ENCODE results near the gene EMC9. TPM values are rescaled to one million over a fixed set of nuclear protein-coding genes. Genes with fewer than 3 reads are reported as not detected.
A peak's percentile ranks its signal among the peaks of the same experiment; 100 is the strongest.

Gene EMC9
- total RNA-seq, 1 experiment from 2014 or later: 49.2 TPM

- peaks cover 27% of the 10 kb centered on the region for H3K36me3 Mint-ChIP-seq (ENCODE audit: insufficient read depth, unreplicated experiment)
- no peak for TF ChIP-seq CTCF (IDR thresholded peaks at IDR 0.05; ENCODE audit: unreplicated experiment)
- ChIA-PET CTCF (interaction anchor here (0.6 to 10.3 kb wide), 3 partner anchors 16 to 287 kb away, joined by 3 to 141 read pairs (median 4); partner anchors contain the start of gene IRF9), POLR2A (interaction anchor here (0.9 to 5.7 kb wide), 4 partner anchors 9 to 45 kb away, joined by 3 to 41 read pairs (median 6); partner anchors contain the start of genes DCAF11, NRL and PSME1)
- no peak for DNase-seq (ENCODE audit: unreplicated experiment)
- H3K27ac Mint-ChIP-seq (ENCODE audit: low read depth, unreplicated experiment): peak overlapping the region; percentile 7
- peaks cover 7% of the 10 kb centered on the region for H3K4me1 Mint-ChIP-seq (ENCODE audit: insufficient read depth, unreplicated experiment)
- intact Hi-C loops (cut with micrococcal nuclease): no loop called here
- H3K27me3 Mint-ChIP-seq (ENCODE audit: insufficient read depth, unreplicated experiment): no peaks in the 10 kb centered on the region
- H3K9me3 Mint-ChIP-seq (ENCODE audit: unreplicated experiment): no peaks in the 10 kb centered on the region
- no TSS peak for BruUV-seq (replicated peaks)
- H3K4me3 Mint-ChIP-seq (ENCODE audit: unreplicated experiment): no peak overlapping the region
Measured at GRCh38 chr14:24144451-24144850, 3.1 kb upstream of the EMC9 start.

DNA sequence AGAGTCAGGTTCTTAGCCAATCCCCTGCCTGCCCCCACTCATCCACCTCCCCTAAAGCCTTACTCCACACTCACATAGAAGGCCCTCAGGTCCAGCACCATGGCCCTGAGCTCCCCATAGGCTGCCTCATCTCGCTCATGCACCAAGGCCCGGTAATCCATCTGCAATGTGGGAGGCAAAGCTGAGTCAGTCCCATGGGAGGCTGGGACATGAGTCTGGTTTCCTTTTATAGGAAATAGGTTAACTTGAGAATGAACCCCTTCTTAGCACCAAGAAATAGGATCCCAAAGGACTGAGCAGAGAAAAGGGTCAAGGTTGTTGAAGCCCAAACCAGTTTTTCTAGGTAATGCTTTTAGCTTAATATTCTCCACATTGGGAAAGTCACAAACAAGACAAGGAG, 2.1 kb upstream of the EMC9 start:
- CTCF ChIA-PET: interaction anchor here (1.2 to 10.3 kb wide), 2 partner anchors 17 to 35 kb away, joined by 3 to 141 read pairs; partner anchors contain the start of gene IRF9
- Mint-ChIP-seq H3K9me3 (ENCODE audit: unreplicated experiment) (no peaks in the 10 kb centered on the region), H3K4me3 (ENCODE audit: unreplicated experiment) (no peak overlapping the region), H3K36me3 (ENCODE audit: insufficient read depth, unreplicated experiment) (peaks cover 27% of the 10 kb centered on the region), H3K4me1 (ENCODE audit: insufficient read depth, unreplicated experiment) (peaks cover 11% of the 10 kb centered on the region), H3K27ac (ENCODE audit: low read depth, unreplicated experiment) (no peak overlapping the region), H3K27me3 (ENCODE audit: insufficient read depth, unreplicated experiment) (no peaks in the 10 kb centered on the region)
- TF ChIP-seq CTCF (IDR thresholded peaks at IDR 0.05; ENCODE audit: unreplicated experiment): no peak
- no TSS peak for BruUV-seq (replicated peaks)
- DNase-seq (ENCODE audit: unreplicated experiment): no peak
- intact Hi-C loops (cut with micrococcal nuclease): no loop called here
- POLR2A ChIA-PET: interaction anchor here (0.7 to 5.7 kb wide), 4 partner anchors 8 to 52 kb away, joined by 3 to 41 read pairs (median 6); partner anchors contain the start of genes DCAF11, NRL, PSME1 and TM9SF1

DNA sequence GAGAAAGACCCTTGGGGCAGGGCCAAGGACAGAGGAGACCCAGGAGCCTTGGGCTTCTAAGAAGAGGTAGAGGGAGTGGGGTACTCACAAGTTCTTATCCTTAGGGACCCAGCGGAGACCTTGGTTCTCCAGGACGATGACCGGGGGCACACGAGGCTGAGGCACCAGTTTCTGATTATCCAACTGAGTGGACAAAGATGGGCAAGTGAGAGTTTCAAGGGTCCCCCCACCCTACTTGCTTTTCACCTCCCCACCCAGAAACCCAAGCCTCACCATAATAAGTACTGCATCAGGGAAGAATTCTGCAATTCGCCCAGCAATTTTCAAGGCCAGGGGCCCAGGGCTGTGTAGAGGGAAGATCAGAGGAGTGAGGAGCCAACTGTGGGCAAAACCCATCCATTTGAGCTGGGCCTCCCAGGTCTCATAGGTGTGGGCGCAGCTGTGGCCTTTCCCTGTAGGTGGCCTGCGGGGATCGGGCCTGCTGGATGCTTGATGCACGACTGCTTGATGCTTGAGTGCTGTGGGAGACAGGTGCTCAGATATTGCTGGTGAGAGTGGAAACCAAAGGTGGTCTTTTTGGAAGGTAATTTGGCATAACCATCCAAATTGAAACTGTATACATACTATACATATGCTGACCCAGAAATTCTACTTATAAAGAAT, 2.0 kb downstream of the EMC9 start:
- peaks cover 30% of the 10 kb centered on the region for H3K4me1 Mint-ChIP-seq (ENCODE audit: insufficient read depth, unreplicated experiment)
- ChIA-PET CTCF (interaction anchor here (0.6 to 2.4 kb wide), 3 partner anchors 21 to 162 kb away, joined by 3 to 12 read pairs (median 3); partner anchors contain the start of genes DCAF11 and IRF9), POLR2A (interaction anchor here (0.7 to 12.5 kb wide), 5 partner anchors 7 to 158 kb away, joined by 3 to 252 read pairs (median 16); partner anchors contain the start of genes DCAF11, IPO4, IRF9 and NRL)
- BruUV-seq (replicated peaks): no TSS peak
- peak overlapping the region; percentile 59 for H3K27ac Mint-ChIP-seq (ENCODE audit: low read depth, unreplicated experiment)
- intact Hi-C loops (cut with micrococcal nuclease): no loop called here
- H3K27me3 Mint-ChIP-seq (ENCODE audit: insufficient read depth, unreplicated experiment): no peaks in the 10 kb centered on the region
- no peak for TF ChIP-seq CTCF (IDR thresholded peaks at IDR 0.05; ENCODE audit: unreplicated experiment)
- peaks cover 30% of the 10 kb centered on the region for H3K36me3 Mint-ChIP-seq (ENCODE audit: insufficient read depth, unreplicated experiment)
- DNase-seq (ENCODE audit: unreplicated experiment): no peak
- H3K4me3 Mint-ChIP-seq (ENCODE audit: unreplicated experiment): peak overlapping the region; percentile 93
- no peaks in the 10 kb centered on the region for H3K9me3 Mint-ChIP-seq (ENCODE audit: unreplicated experiment)

Measured in MCF 10A (cell line).